ENCODE data around the gene PTPRM.

Gene PTPRM

DNA sequence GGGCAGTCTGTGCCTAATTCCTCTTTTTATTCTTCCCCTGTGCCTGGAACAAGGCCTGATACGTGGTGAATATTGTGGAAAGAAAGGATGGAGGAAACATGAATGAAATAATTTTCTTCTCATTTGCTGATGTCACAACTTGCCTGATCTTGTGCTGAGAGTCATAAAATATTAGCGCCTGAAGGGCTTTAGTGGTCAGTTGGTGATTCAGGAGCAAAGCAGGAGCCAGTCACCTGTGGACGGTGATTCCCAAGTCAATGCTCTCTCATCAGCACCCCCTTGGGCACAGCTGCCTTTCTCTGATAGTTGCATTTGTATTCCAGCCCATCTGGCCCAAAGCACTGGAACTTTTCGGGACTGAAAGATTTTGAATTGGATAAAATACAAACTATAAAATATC is 539.5 kb downstream of the PTPRM start:
- Histone ChIP-seq H3K36me3 (ENCODE audit: insufficient read depth, low read length) (no peaks in the 10 kb centered on the region), H3K79me2 (ENCODE audit: insufficient read depth, low read length) (no peaks in the 10 kb centered on the region), H3F3A (ENCODE audit: low read depth) (no peaks in the 10 kb centered on the region), H3K9me3 (ENCODE audit: insufficient read depth, low read depth, low read length) (no peaks in the 10 kb centered on the region; the same call in 1 of the 2 replicates), H3K4me2 (ENCODE audit: low read depth, low read length, poor library complexity, severe bottlenecking) (no peak overlapping the region), H3K9me2 (replicated peaks; ENCODE audit: low read depth, low read length) (no peaks in the 10 kb centered on the region), H2AFZ (ENCODE audit: low read length) (no peak overlapping the region), H3K4me3 (ENCODE audit: low read length, poor library complexity, severe bottlenecking) (no peak overlapping the region), H3K4me1 (ENCODE audit: insufficient read depth, low read length, poor library complexity, severe bottlenecking) (no peaks in the 10 kb centered on the region), H3K9ac (ENCODE audit: low read depth, low read length, poor library complexity, severe bottlenecking) (no peak overlapping the region), H4K20me1 (ENCODE audit: insufficient read depth, low read length, poor library complexity, severe bottlenecking) (no peaks in the 10 kb centered on the region), H3K27me3 (ENCODE audit: insufficient read depth, low read length, poor library complexity, severe bottlenecking) (no peaks in the 10 kb centered on the region)
- no peak for TF ChIP-seq EZH2phosphoT487 (IDR thresholded peaks at IDR 0.05; ENCODE audit: borderline replicate concordance)
- TF ChIP-seq, protein P1, sequence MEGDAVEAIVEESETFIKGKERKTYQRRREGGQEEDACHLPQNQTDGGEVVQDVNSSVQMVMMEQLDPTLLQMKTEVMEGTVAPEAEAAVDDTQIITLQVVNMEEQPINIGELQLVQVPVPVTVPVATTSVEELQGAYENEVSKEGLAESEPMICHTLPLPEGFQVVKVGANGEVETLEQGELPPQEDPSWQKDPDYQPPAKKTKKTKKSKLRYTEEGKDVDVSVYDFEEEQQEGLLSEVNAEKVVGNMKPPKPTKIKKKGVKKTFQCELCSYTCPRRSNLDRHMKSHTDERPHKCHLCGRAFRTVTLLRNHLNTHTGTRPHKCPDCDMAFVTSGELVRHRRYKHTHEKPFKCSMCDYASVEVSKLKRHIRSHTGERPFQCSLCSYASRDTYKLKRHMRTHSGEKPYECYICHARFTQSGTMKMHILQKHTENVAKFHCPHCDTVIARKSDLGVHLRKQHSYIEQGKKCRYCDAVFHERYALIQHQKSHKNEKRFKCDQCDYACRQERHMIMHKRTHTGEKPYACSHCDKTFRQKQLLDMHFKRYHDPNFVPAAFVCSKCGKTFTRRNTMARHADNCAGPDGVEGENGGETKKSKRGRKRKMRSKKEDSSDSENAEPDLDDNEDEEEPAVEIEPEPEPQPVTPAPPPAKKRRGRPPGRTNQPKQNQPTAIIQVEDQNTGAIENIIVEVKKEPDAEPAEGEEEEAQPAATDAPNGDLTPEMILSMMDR (conservative IDR thresholded peaks at IDR 0.05; ENCODE audit: low read length), result no peak

DNA sequence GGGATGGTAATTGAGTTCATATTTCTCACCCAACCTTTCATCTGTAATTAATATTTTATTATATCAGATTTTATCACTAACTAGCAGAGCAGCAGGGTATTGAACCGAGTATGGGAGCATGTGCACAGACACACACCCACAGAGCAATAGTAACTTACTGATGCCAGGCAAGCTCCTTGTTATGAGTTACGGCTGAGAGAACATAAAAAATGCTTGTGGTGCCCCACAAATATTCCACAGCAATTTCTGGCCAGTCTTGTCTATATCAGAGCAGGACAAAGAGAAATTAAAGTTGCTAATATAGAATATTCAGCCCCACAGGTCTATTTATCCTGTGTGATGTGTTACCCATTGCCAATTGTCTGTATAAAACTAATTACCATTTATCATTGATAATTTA is 540.3 kb downstream of the PTPRM start:
- H3K4me2 ChIP-seq (ENCODE audit: low read depth, low read length, poor library complexity, severe bottlenecking), result no peak overlapping the region
- H3K4me1 ChIP-seq (ENCODE audit: insufficient read depth, low read length, poor library complexity, severe bottlenecking), result no peaks in the 10 kb centered on the region
- no peaks in the 10 kb centered on the region for H3K79me2 ChIP-seq (ENCODE audit: insufficient read depth, low read length)
- no peak overlapping the region for H3K4me3 ChIP-seq (ENCODE audit: low read length, poor library complexity, severe bottlenecking)
- no peaks in the 10 kb centered on the region for H4K20me1 ChIP-seq (ENCODE audit: insufficient read depth, low read length, poor library complexity, severe bottlenecking)
- H2AFZ ChIP-seq (ENCODE audit: low read length), result no peak overlapping the region
- no peaks in the 10 kb centered on the region; the same call in 1 of the 2 replicates for H3K9me3 ChIP-seq (ENCODE audit: insufficient read depth, low read depth, low read length)
- H3K9ac ChIP-seq (ENCODE audit: low read depth, low read length, poor library complexity, severe bottlenecking), result no peak overlapping the region
- no peaks in the 10 kb centered on the region for H3K27me3 ChIP-seq (ENCODE audit: insufficient read depth, low read length, poor library complexity, severe bottlenecking)
- TF ChIP-seq EZH2phosphoT487 (IDR thresholded peaks at IDR 0.05; ENCODE audit: borderline replicate concordance), result no peak
- TF ChIP-seq, protein P1 (conservative IDR thresholded peaks at IDR 0.05; ENCODE audit: low read length), result no peak
- no peaks in the 10 kb centered on the region for H3K36me3 ChIP-seq (ENCODE audit: insufficient read depth, low read length)
- no peaks in the 10 kb centered on the region for H3K9me2 ChIP-seq (replicated peaks; ENCODE audit: low read depth, low read length)
- no peaks in the 10 kb centered on the region for H3F3A ChIP-seq (ENCODE audit: low read depth)

GRCh38 chr18:8114480-8114879 is 547.4 kb downstream of the PTPRM start:
- no peaks in the 10 kb centered on the region for H4K20me1 ChIP-seq (ENCODE audit: insufficient read depth, low read length, poor library complexity, severe bottlenecking)
- no peak overlapping the region for H3K4me2 ChIP-seq (ENCODE audit: low read depth, low read length, poor library complexity, severe bottlenecking)

More at GRCh38 chr18:8114480-8114879, 547.4 kb downstream of the PTPRM start:
- Histone ChIP-seq H3K4me1 (ENCODE audit: insufficient read depth, low read length, poor library complexity, severe bottlenecking) (no peaks in the 10 kb centered on the region), H3K4me3 (ENCODE audit: low read length, poor library complexity, severe bottlenecking) (no peak overlapping the region), H3K79me2 (ENCODE audit: insufficient read depth, low read length) (no peaks in the 10 kb centered on the region), H3F3A (ENCODE audit: low read depth) (no peaks in the 10 kb centered on the region), H2AFZ (ENCODE audit: low read length) (no peak overlapping the region), H3K9me3 (ENCODE audit: insufficient read depth, low read depth, low read length) (no peaks in the 10 kb centered on the region), H3K9me2 (replicated peaks; ENCODE audit: low read depth, low read length) (no peaks in the 10 kb centered on the region), H3K36me3 (ENCODE audit: insufficient read depth, low read length) (no peaks in the 10 kb centered on the region), H3K9ac (ENCODE audit: low read depth, low read length, poor library complexity, severe bottlenecking) (no peak overlapping the region), H3K27me3 (ENCODE audit: insufficient read depth, low read length, poor library complexity, severe bottlenecking) (no peaks in the 10 kb centered on the region)
- no peak for TF ChIP-seq EZH2phosphoT487 (IDR thresholded peaks at IDR 0.05; ENCODE audit: borderline replicate concordance)
- TF ChIP-seq, protein P1 (conservative IDR thresholded peaks at IDR 0.05; ENCODE audit: low read length), result no peak

All from Loucy (cell line).